Measurements from ENCODE around the gene OR9A2. TPM values are rescaled to one million over a fixed set of nuclear protein-coding genes. Genes with fewer than 3 reads are reported as not detected.
A peak's percentile ranks its signal among the peaks of the same experiment; 100 is the strongest.

The OR9A2 gene
- total RNA-seq, 1 donor from 2014 or later = not detected

GRCh38 chr7:143018931-143019330 lies 8.0 kb downstream of the OR9A2 start:
- Histone ChIP-seq H3K27ac (ENCODE audit: low read depth, low read length) (no peak overlapping the region), H3K36me3 (ENCODE audit: insufficient read depth, low read length) (no peaks in the 10 kb centered on the region), H2AFZ (ENCODE audit: low read depth, low read length) (no peak overlapping the region), H3K4me3 (ENCODE audit: insufficient read depth, low read depth, low read length) (no peak overlapping the region), H3K9me3 (ENCODE audit: insufficient read depth, low read depth, low read length) (no peaks in the 10 kb centered on the region), H3K4me2 (ENCODE audit: low read length) (no peak overlapping the region), H3K9ac (ENCODE audit: low read length) (no peak overlapping the region), H3K27me3 (ENCODE audit: insufficient read depth, low read length) (no peaks in the 10 kb centered on the region), H4K20me1 (ENCODE audit: insufficient read depth, low read length) (no peaks in the 10 kb centered on the region), H3K4me1 (ENCODE audit: insufficient read depth, low read length) (peaks cover 27% of the 10 kb centered on the region), H3K79me2 (ENCODE audit: insufficient read depth, low read length) (no peaks in the 10 kb centered on the region)
- Mint-ChIP-seq H3K27me3 (ENCODE audit: low read depth, unreplicated experiment) (peaks cover 2% of the 10 kb centered on the region), H3K4me1 (ENCODE audit: low read depth, unreplicated experiment) (peaks cover 21% of the 10 kb centered on the region), H3K36me3 (ENCODE audit: low read depth, unreplicated experiment) (no peaks in the 10 kb centered on the region), H3K27ac (ENCODE audit: unreplicated experiment) (no peak overlapping the region), H3K4me3 (ENCODE audit: unreplicated experiment) (no peak overlapping the region), H3K9me3 (ENCODE audit: unreplicated experiment) (no peaks in the 10 kb centered on the region)
- no peak for DNase-seq (ENCODE audit: low read depth)
- no peak for TF ChIP-seq EZH2 (IDR thresholded peaks at IDR 0.05; ENCODE audit: insufficient read depth, low read length)
- TF ChIP-seq CTCF (IDR thresholded peaks at IDR 0.05; ENCODE audit: insufficient read depth, low read depth, low read length) = no peak
- FAIRE-seq = no peak

- no peaks in the 10 kb centered on the region for H3K9me3 ChIP-seq (ENCODE audit: insufficient read depth, low read depth, low read length)
- H3K27me3 ChIP-seq (ENCODE audit: insufficient read depth, low read length) = no peaks in the 10 kb centered on the region
- no peaks in the 10 kb centered on the region for H3K36me3 Mint-ChIP-seq (ENCODE audit: low read depth, unreplicated experiment)
- H4K20me1 ChIP-seq (ENCODE audit: insufficient read depth, low read length) = no peaks in the 10 kb centered on the region
- DNase-seq (ENCODE audit: low read depth) (no peak), FAIRE-seq (no peak)
- no peaks in the 10 kb centered on the region for H3K79me2 ChIP-seq (ENCODE audit: insufficient read depth, low read length)
- no peak overlapping the region for H3K9ac ChIP-seq (ENCODE audit: low read length)
- TF ChIP-seq EZH2 (IDR thresholded peaks at IDR 0.05; ENCODE audit: insufficient read depth, low read length) = no peak
- TF ChIP-seq CTCF (IDR thresholded peaks at IDR 0.05; ENCODE audit: insufficient read depth, low read depth, low read length) = no peak
- H3K9me3 Mint-ChIP-seq (ENCODE audit: unreplicated experiment) = no peaks in the 10 kb centered on the region
- peaks cover 28% of the 10 kb centered on the region for H3K4me1 Mint-ChIP-seq (ENCODE audit: low read depth, unreplicated experiment)
- H3K27ac Mint-ChIP-seq (ENCODE audit: unreplicated experiment) = no peak overlapping the region
- H3K27me3 Mint-ChIP-seq (ENCODE audit: low read depth, unreplicated experiment) = peaks cover under 1% of the 10 kb centered on the region
- no peak overlapping the region for H3K4me3 Mint-ChIP-seq (ENCODE audit: unreplicated experiment)
- no peak overlapping the region for H2AFZ ChIP-seq (ENCODE audit: low read depth, low read length)
- H3K27ac ChIP-seq (ENCODE audit: low read depth, low read length) = no peak overlapping the region
- no peak overlapping the region for H3K4me2 ChIP-seq (ENCODE audit: low read length)
- H3K4me1 ChIP-seq (ENCODE audit: insufficient read depth, low read length) = peaks cover 35% of the 10 kb centered on the region
- no peak overlapping the region for H3K4me3 ChIP-seq (ENCODE audit: insufficient read depth, low read depth, low read length)
- H3K36me3 ChIP-seq (ENCODE audit: insufficient read depth, low read length) = no peaks in the 10 kb centered on the region
Measured at GRCh38 chr7:143016996-143017395, 9.9 kb downstream of the OR9A2 start.

GRCh38 chr7:143015926-143016490 lies 10.9 kb downstream of the OR9A2 start:
- Histone ChIP-seq H3K9me3 (ENCODE audit: insufficient read depth, low read depth, low read length) (no peaks in the 10 kb centered on the region), H3K4me1 (ENCODE audit: insufficient read depth, low read length) (peaks cover 35% of the 10 kb centered on the region), H3K27me3 (ENCODE audit: insufficient read depth, low read length) (no peaks in the 10 kb centered on the region), H2AFZ (ENCODE audit: low read depth, low read length) (no peak overlapping the region), H3K36me3 (ENCODE audit: insufficient read depth, low read length) (no peaks in the 10 kb centered on the region), H3K9ac (ENCODE audit: low read length) (no peak overlapping the region), H3K4me2 (ENCODE audit: low read length) (peak overlapping the region; percentile 9), H3K79me2 (ENCODE audit: insufficient read depth, low read length) (no peaks in the 10 kb centered on the region), H3K4me3 (ENCODE audit: insufficient read depth, low read depth, low read length) (no peak overlapping the region), H4K20me1 (ENCODE audit: insufficient read depth, low read length) (no peaks in the 10 kb centered on the region), H3K27ac (ENCODE audit: low read depth, low read length) (peak overlapping the region; percentile 36)
- no peak for FAIRE-seq
- TF ChIP-seq CTCF (IDR thresholded peaks at IDR 0.05; ENCODE audit: insufficient read depth, low read depth, low read length) (no peak), EZH2 (IDR thresholded peaks at IDR 0.05; ENCODE audit: insufficient read depth, low read length) (no peak)
- no peak overlapping the region for H3K27ac Mint-ChIP-seq (ENCODE audit: unreplicated experiment)
- no peaks in the 10 kb centered on the region for H3K9me3 Mint-ChIP-seq (ENCODE audit: unreplicated experiment)
- H3K27me3 Mint-ChIP-seq (ENCODE audit: low read depth, unreplicated experiment) = peaks cover 2% of the 10 kb centered on the region
- DNase-seq (ENCODE audit: low read depth) = peak; percentile 42
- H3K36me3 Mint-ChIP-seq (ENCODE audit: low read depth, unreplicated experiment) = no peaks in the 10 kb centered on the region
- peaks cover 28% of the 10 kb centered on the region for H3K4me1 Mint-ChIP-seq (ENCODE audit: low read depth, unreplicated experiment)
- no peak overlapping the region for H3K4me3 Mint-ChIP-seq (ENCODE audit: unreplicated experiment)
